ENCODE results near the gene MINDY1.

MINDY1 gene

DNA sequence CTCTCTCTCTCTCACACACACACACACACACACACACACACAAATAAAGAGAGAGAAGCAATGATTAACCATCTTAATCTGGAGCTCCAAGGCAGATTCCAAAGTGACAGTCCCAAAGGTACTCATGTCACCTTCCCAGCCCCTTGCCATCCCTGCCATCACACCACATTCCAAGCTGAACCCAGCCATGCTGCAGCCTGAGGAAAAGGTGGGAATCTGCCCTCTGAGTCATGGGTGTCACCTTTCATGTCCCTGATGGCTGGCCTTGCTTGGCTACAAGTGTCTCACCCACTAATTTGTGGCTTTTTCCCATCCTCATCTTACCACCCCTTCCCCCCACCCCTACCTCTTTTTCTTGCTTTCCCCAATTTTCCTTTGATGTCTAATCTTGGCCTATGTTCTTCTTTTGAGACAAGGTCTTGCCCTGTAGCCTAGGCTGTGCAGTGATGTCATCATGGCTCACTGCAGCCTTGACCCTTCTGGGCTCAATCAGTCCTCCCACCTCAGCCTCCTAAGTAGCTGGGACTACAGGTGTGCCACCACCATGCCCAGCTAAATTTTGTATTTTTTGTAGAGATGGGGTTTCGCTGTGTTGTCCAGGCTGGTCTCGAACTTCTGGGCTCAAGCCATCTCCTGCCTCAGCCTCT, 21.4 kb downstream of the MINDY1 start:
- no peak for DNase-seq

DNA sequence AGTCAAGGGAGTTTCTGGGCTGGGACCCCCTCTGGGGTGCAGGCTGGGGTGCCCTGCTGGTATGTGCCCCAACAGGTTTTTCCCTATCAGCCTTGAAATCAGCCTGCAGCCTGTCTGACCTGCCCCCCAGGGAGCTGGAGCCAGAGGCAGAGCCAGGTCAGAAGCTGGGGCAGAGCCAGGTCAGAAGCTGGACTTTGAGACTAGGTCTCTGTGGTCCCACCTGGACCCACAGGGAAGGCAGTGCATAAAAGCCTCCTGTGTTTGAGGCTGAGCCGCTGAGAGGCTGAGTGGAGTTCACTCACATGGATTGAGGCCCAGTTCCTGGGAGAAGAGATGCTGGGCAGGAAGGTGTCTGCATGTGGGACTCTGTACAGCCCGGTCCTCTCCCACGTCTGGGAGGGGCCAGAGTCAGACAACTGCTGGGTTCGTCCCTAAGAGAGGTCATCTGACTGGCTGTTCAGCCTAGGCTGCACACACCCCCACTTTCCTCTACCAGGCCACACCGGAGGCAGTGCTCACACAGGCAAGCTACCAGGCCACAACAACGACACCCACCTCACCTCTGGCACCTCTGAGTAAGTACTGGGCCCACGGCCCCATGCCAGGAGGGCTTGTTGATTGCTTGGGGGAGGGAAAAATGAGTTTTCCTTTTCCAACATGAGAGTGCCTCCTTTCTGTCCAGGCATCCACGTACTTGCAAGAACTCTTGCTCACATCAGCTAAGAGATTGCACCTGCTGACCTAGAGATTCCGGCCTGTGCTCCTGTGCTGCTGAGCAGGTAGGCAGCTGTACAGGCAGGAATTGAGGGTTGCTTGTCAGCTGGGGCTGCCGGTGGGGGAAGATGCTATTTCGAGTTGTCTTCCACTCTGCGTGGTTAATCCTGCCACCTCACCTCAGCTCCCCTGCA, 24.6 kb downstream of the MINDY1 start, which contains the start of gene ANXA9:
Gene ANXA9 (plus strand): TSS at position 488 of the 908 bp plus-strand sequence. CDS start 814 bp downstream, outside the sequence.
- no peak for DNase-seq

- no peak for DNase-seq
Observed at GRCh38 chr1:150981177-150981804, 25.4 kb downstream of the MINDY1 start.

GRCh38 chr1:150979092-150980056, 27.3 kb downstream of the MINDY1 start:
- peak; percentile 95 for DNase-seq

GRCh38 chr1:150976879-150977694, 29.6 kb downstream of the MINDY1 start:
- peak; percentile 91 for DNase-seq

DNA sequence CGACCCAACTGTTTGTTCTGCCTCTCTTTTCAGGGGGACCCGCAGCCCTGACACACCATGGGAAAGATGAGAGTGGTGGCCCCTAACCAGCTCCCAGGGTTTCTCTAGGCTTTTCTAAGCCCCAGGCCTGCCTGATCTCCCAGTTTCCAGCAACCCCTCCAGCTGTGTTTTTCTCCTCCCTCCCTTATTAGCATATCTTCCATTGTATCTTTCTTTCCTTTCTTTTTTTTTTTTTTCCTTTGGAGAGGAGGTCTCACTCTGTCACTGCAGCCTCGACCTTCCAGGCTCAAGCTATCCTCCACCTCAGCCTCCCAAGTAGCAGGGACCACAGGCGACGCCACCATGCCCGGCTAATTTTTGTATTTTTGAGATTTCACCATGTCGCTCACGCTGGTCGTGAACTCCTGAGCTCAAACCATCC, 30.3 kb downstream of the MINDY1 start:
- DNase-seq = no peak

- peak; percentile 90 for DNase-seq
Observed at GRCh38 chr1:150974580-150975478, 31.9 kb downstream of the MINDY1 start, which contains the start of gene CERS2. CERS2 (minus strand) TSS chr1:150974835; CDS start chr1:150969090, 5,745 bp downstream.

GRCh38 chr1:150973836-150974579, 32.7 kb downstream of the MINDY1 start:
- DNase-seq = peak; percentile 79

DNA sequence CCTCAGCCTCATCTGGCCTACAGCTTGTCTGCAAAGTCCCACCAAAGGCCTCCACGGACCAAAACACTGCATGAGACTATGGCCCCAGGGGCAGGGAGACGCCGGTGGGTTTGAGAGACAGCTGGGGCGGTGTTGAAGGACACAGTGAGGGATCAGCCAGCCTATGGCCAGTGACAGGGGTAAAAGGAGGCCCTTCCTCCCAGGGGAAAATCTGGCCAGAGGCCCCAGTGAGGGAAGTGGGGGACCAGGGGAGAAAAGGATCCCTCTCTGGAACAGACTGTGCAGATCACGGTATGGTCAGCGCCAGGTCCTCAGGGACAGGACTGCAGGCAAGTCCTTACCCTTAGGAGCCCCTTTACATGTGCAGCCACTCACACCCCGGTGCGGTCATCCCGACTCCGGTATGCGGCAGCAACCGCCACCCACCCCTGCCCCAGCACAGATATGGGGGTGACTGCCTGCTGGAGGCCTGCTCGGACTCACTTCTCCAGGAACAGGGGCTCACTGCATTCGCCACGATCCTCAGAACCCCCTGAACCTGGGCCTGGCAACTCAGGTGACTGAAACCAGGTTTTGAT, 33.4 kb downstream of the MINDY1 start:
- peak; percentile 73 for DNase-seq

GRCh38 chr1:150972417-150972940, 34.2 kb downstream of the MINDY1 start:
- DNase-seq = no peak

DNA sequence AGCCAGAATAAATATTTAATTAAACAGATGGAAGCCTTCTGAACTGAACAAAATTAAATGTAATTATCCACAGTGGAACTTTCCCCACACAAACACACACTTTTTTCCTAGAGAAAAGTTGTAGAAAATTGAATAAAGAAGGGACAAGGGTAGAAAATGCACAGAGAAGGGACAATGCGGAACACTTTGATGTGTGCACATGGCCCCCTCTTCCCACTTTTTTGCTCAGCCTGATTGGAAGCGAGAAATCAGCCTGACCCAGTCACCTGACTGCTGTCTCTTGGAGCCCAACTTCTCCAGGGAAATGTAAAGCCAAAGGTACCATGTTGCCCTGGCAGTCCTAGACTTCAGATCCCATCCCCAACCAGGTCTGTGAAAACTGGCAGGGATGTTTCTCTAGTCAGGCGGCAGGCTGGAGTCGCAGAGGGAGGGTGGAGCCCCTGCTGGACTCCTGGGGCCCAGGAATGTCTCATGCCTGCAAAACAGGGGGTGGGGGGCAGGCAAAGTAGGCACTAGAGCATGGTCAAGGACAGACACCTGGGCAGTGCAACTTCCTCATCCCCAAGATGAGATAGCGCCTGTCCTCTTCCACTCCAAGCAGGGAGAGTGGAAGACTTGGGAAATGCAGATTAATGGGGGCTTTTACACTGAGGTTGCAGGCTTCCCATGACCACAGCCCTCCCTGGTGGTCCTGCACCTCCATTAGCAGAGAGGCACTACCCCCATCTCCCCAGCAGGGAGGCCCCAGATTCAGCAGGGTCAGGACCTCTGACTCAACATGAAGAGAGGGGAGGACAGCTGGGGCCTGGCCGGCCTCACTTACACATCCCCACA, 34.9 kb downstream of the MINDY1 start:
- no peak for DNase-seq

DNA sequence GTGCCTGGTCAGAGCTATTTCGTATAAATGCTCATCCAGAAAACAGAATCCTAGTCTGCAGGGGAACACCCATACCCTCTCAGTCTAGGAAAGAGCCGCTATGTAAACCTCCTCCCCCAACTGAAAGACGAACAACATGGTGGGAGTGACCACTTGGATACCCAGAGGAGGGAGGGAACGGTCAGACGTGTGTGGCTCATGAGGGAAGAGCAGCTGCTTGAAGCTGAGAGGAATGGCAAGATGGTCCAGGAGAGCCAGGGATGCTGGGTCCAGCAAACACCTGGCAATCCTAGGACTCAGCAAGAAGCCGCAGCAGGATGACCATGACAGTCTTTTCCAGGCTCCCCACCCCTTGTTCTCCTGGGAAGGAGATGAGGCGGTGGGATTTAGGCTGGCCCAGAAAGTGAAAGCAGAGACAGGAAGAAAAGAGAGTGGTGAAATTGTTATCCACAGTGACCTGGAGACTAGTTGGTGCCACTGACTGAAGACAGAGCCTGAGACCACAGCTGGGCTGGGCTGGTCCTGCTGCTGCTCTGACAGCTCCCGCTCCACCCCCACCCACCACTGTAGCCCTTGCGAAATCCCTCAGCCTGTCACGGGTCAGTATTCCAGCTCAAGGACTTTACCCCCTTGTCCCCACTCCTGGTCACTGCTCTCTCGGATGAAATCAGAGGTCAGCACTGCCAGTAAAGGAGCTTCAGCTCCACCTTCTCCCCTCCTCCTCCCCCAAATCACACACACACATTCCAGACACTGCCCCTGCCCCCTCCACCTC, 35.7 kb downstream of the MINDY1 start:
- no peak for DNase-seq

- DNase-seq = no peak
Observed at GRCh38 chr1:150969626-150970025, 37.1 kb downstream of the MINDY1 start.

DNA sequence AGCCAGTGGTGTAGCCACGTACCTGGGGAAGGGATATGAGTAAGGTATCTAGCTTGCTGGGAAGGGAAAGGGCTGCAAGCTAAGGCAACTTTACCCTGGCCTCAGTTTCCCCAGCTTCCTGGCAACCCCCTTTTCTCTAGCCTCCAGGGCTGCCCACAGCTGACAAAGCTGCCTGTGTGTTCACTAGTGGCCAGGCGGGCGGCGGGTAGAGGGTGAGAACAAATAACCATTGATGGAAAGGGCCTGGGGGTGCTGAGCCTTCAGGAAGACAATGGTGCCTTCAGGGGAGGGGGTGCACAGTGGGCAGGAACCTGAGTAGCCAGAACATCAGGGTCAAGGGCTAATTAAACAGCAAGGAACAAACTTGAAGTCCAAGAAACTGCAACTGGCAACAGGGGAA, 38.2 kb downstream of the MINDY1 start:
- no peak for DNase-seq

GRCh38 chr1:150967936-150968335, 38.8 kb downstream of the MINDY1 start:
- no peak for DNase-seq

DNA sequence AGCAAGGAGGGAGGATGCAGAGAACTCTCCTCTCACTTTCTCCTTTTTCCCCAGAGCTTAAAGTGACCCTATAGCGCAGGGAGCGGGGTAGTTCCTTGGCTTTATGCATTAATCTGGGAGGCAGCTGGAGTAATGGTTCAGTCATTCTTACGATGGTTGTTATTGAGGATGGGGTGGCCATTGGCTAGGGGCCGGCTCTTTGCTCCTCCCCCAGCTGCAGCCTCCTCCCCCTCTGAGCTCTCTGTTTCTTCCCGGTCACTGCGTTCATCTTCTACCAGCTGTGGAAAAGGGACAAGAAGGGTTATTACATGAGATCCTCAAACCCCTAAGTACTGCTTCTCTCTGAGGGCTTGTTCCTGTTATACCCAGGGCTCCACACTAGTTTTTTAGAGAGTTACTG, 40.7 kb downstream of the MINDY1 start:
- DNase-seq = no peak

DNA sequence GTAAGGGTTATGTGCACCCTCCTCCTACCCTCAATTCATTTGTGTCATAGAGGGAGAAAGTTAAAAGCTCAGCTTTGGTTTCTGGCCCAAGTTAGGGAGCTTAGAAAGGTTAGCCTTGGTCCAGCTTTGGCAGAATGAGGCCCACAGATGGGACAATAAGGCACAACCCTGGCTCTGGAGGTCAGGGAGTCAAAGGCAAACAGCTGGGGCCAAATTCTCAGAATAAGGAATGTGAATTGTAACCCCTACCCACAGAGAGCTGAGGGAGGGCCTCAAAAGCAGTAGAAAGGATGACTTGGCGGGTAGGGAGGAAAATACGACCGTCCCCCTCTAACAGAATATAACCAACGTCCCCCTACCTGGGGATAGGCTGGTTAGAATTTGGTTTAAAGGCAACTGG, 41.1 kb downstream of the MINDY1 start:
- no peak for DNase-seq

All from activated effector memory CD4-positive, alpha-beta T cell treated with anti-CD3 and anti-CD28 coated beads, Interleukin-2, amount 50 U/mL, for 16 hours (primary cell).